Activated CD4-positive, alpha-beta T cell treated with anti-CD3 and anti-CD28 coated beads, Interleukin-10, Interleukin-2, amounts not matched to agents 100 ng/mL and 50 ng/mL, durations not matched to agents 16 hours and 8 hours (primary cell): ENCODE results near the gene INF2.

Experiments
- DNase-seq: peaks from one replicate; pipeline ENCODE4 v3.0.0-alpha.2; 2020

INF2 gene

GRCh38 chr14:104755621-104756020 is 66.2 kb downstream of the INF2 start:
- DNase-seq, result no peak

- DNase-seq, result no peak
Observed at GRCh38 chr14:104756477-104757237, 67.2 kb downstream of the INF2 start.

GRCh38 chr14:104757238-104757585 is 67.8 kb downstream of the INF2 start:
- no peak for DNase-seq

DNA sequence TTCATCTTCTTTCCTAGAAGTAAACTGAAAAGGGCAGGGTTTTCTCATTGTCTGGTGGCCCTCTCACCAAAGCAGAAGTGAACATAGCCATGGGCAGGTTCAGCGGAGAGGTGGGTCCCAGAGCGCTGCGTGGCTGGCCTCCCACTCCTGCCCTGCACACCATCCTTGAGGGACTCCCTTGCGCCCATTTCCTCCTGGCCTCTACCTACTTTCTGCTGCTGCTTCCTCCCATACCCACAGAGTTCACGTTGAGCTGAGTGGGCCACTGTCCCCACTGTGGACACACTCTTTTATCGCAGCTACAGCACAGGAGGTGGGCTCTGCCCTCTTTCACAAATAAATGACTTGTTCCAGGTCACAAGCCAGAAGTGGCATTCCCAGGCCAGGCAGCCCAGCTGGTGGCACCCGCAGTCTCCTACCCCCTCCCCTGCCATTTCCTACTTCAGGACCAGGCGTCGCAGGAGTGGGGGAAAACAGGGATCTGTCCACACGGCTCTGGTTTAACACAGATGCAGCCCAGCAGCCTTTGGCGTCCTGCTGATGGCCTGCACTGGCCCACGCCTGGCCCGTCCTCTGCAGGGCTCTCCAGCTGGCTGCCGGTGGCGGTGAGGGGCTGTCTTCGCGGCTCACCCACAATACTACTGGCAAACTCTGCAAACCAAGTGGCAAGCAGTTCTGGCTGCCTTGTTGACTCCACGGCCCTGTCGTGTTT is 68.4 kb downstream of the INF2 start:
- no peak for DNase-seq

DNA sequence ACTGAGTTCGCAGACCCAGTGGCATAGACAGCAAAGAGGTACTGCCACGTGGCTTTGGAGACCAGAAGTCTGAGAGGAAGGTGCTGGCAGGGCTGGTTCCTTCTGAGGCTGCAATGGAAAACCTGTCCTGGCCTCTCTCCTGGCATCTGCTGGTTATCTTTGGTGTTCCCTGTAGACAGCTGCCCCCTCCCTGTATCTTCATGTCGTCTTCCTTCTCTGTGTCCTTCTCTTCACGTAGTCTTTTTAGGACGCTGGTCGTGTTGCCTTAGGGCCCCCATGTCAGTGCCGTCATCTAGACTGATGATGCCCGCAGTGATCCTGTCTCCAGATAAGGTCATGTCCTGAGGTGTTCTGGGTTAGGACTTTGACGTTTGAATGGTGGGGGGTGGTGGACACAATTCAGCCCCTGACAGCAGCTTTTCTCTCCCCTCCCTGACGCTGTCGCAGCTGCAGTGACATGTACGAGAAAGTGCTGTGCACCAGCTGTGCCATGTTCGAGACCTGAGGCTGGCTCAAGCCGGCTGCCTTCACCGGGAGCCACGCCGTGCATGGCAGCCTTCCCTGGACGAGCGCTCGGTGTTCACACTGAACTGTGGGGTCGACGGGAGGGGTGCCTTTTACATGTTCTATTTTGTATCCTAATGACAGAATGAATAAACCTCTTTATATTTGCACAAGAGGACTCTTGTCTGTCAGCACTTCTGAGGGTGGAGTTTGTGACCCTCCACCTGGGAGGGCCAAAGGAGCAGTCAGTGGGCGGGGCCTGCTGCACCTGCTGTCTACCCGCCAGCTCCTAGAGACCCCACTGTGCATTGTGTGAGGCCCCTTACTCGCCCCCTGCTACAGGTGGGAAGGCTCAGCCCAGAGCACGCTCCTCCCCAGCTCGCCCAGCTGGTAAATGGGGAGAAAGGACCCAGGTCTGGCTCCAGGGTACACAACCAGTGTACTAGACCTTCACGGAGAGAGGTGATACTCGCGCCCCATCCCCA is 69.9 kb downstream of the INF2 start:
- no peak for DNase-seq

DNA sequence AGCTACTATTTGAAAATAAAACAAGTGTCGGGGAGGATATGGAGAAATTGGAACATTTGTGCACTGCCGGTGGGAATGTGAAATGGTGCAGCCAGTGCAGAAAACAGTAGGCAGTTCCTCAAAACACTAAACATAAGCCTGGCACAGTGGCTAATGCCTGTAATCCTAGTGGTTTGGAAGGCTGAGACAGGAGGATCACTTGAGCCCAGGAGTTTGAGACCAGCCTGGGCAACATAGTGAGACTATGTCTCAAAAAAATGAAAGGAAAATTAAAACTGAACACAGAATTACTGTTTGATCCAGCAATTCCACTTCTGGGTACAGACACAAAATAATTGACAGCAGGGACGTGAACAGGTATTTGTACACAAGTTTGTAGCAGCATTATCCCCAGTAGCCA is 76.1 kb downstream of the INF2 start:
- DNase-seq, result no peak

- DNase-seq, result no peak
Observed at GRCh38 chr14:104766256-104766862, 76.9 kb downstream of the INF2 start.

- DNase-seq, result no peak
Observed at GRCh38 chr14:104766863-104767633, 77.6 kb downstream of the INF2 start.

DNA sequence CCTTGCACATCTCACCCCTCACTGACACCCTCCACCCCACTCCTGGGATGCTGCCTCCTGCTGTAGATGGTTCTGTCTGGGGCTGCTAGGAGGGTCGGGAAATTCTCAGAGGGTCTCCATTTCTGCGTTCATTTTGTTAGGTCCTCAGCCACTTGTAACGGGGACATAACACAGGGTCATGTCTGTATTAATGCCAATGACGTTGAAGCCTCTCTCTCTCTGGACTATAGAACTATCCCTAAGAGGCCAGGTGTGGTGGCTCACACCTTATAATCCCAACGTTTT is 78.2 kb downstream of the INF2 start:
- DNase-seq, result no peak

GRCh38 chr14:104768437-104769323 is 79.3 kb downstream of the INF2 start:
- peak; percentile 92 for DNase-seq

DNA sequence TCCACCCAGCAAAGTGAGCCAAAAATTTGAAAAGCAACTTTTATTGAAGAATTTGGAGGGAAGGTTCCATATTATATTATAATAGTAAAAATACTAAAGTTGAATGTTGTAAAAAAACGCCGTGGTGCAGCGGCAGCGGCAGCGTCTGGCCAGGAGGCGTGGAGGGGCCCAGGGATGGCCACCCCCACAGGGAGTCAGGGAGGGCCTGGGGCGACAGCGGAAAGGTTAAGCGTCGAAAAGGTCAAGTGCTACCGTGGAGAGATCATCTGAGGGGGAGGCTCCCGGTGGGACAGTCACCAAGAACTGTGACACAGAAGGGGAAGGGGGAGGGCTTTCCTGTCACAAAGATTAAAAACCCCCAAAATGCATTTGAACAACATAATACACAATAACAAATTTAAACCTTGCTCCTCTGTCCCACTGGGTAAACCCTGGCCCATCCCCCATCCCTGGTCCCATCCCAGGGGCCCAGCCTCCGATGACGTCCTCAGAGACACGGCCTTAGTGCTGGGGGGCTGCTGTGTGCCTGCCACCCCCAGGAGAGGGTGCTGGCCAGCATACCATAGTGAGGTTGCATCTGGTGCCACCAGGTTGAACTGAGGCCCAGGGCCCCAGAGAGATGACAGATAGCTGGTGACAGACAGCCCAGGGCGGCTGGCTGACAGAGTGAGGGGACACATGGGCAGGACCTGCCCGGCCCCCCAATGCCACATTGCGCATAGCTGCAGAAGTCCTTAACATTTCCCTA is 80.1 kb downstream of the INF2 start:
- no peak for DNase-seq

- DNase-seq, result no peak
Observed at GRCh38 chr14:104770072-104770579, 80.7 kb downstream of the INF2 start.

- peak; percentile 33 for DNase-seq
Observed at GRCh38 chr14:104770851-104771272, 81.4 kb downstream of the INF2 start.

GRCh38 chr14:104771374-104771773 is 82.0 kb downstream of the INF2 start:
- no peak for DNase-seq
